Stimulated activated CD8-positive, alpha-beta memory T cell treated with anti-CD3 and anti-CD28 coated beads, Interleukin-15, amount 100 ng/mL, for 24 hours (primary cell): Measurements from ENCODE around the gene CBX6.

ENCODE experiments used
- DNase-seq: peaks from one replicate; pipeline ENCODE4 v3.0.0-alpha.2; 2020; ENCODE audit warnings: low read depth

The CBX6 gene

GRCh38 chr22:38840129-38840528 is 31.9 kb downstream of the CBX6 start:
- DNase-seq: no peak

GRCh38 chr22:38839686-38840085 is 32.3 kb downstream of the CBX6 start:
- DNase-seq: no peak

GRCh38 chr22:38837414-38837928 is 34.5 kb downstream of the CBX6 start:
- DNase-seq: no peak

GRCh38 chr22:38835888-38836301 is 36.1 kb downstream of the CBX6 start:
- no peak for DNase-seq

GRCh38 chr22:38834991-38835390 is 37.0 kb downstream of the CBX6 start:
- no peak for DNase-seq

GRCh38 chr22:38834215-38834953 is 37.6 kb downstream of the CBX6 start:
- no peak for DNase-seq

- no peak for DNase-seq
Measured at GRCh38 chr22:38833061-38833460, 39.0 kb downstream of the CBX6 start.

- DNase-seq: no peak
Measured at GRCh38 chr22:38832005-38832978, 39.7 kb downstream of the CBX6 start.

GRCh38 chr22:38831166-38831945 is 40.7 kb downstream of the CBX6 start:
- no peak for DNase-seq

GRCh38 chr22:38830845-38831108 is 41.2 kb downstream of the CBX6 start:
- DNase-seq: no peak

- DNase-seq: no peak
Measured at GRCh38 chr22:38830026-38830844, 41.8 kb downstream of the CBX6 start.

- DNase-seq: no peak
Measured at GRCh38 chr22:38829485-38829884, 42.5 kb downstream of the CBX6 start.

- no peak for DNase-seq
Measured at GRCh38 chr22:38828616-38829205, 43.3 kb downstream of the CBX6 start.

- DNase-seq: no peak
Measured at GRCh38 chr22:38828191-38828590, 43.8 kb downstream of the CBX6 start.

GRCh38 chr22:38827510-38827909 is 44.5 kb downstream of the CBX6 start:
- DNase-seq: no peak

- no peak for DNase-seq
Measured at GRCh38 chr22:38826801-38827200, 45.2 kb downstream of the CBX6 start.

GRCh38 chr22:38826386-38826785 is 45.6 kb downstream of the CBX6 start:
- DNase-seq: no peak

GRCh38 chr22:38824585-38824984 is 47.4 kb downstream of the CBX6 start:
- DNase-seq: no peak

- DNase-seq: no peak
Measured at GRCh38 chr22:38823637-38824036, 48.4 kb downstream of the CBX6 start.

GRCh38 chr22:38823076-38823475 is 48.9 kb downstream of the CBX6 start:
- no peak for DNase-seq

GRCh38 chr22:38820020-38820419 is 52.0 kb downstream of the CBX6 start:
- DNase-seq: no peak
